CD4-positive, alpha-beta memory T cell (primary cell): Measurements from ENCODE around the gene OPRPN. TPM values are rescaled to one million over a fixed set of nuclear protein-coding genes. Genes with fewer than 3 reads are reported as not detected.

Experiments used
- CTCF ChIA-PET: fragments of 350-600 bp; sonication (Branson Sonifier 250); formaldehyde crosslinking; loops from one replicate; lab custom pipeline; 2021; ENCODE audit warnings: inconsistent platforms; ENCODE audit not compliant: partially characterized antibody; lab: Charles Lee
- POLR2A ChIA-PET: fragments of 350-600 bp; sonication (Branson Sonifier 250); formaldehyde crosslinking; loops from one replicate; lab custom pipeline; 2021; ENCODE audit not compliant: partially characterized antibody; lab: Charles Lee
- DNase-seq, 5 donors: peaks; one replicate each; pipeline versions ENCODE4 v3.0.0 to v3.0.0-alpha.2; 2020 to 2022; ENCODE audit warnings: mixed read lengths in 1 of 5
- H3K27ac ChIP-seq: one replicate; pipeline ENCODE4 v1.7.0; 2013; ENCODE audit warnings: low read depth, low read length
- H3K27me3 ChIP-seq: 2 replicates; pipeline ENCODE4 v1.7.0; 2013; ENCODE audit warnings: mild to moderate bottlenecking, low read length, moderate library complexity; ENCODE audit not compliant: insufficient read depth
- H3K36me3 ChIP-seq: 2 replicates; pipeline ENCODE4 v1.7.0; 2013; ENCODE audit warnings: mild to moderate bottlenecking, low read length, moderate library complexity; ENCODE audit not compliant: insufficient read depth
- H3K4me1 ChIP-seq: 2 replicates; pipeline ENCODE4 v1.7.0; 2013; ENCODE audit warnings: mild to moderate bottlenecking, low read length, moderate library complexity; ENCODE audit not compliant: insufficient read depth
- H3K4me3 ChIP-seq, 2 donors: one replicate each; pipeline ENCODE4 v1.7.0; 2013; ENCODE audit warnings: low read length in 2 of 2, mild to moderate bottlenecking in 1 of 2
- H3K9me3 ChIP-seq, 2 donors: one replicate each; pipeline ENCODE4 v1.7.0; 2013; ENCODE audit warnings: low read length in 2 of 2, control low read depth in 1 of 2; ENCODE audit not compliant: control insufficient read depth in 1 of 2
- H3K27ac Mint-ChIP-seq, 7 donors: one replicate each; pipeline ENCODE4 v1.8.0; 2020 to 2021; ENCODE audit warnings: mixed read lengths in 7 of 7, mild to moderate bottlenecking in 6 of 7, inconsistent platforms in 3 of 7, moderate library complexity in 3 of 7
- H3K27me3 Mint-ChIP-seq, 2 donors: one replicate each; pipeline ENCODE4 v1.8.0; 2020 to 2021; ENCODE audit warnings: mixed read lengths in 2 of 2
- H3K36me3 Mint-ChIP-seq, 2 donors: one replicate each; pipeline ENCODE4 v1.8.0; 2020 to 2021; ENCODE audit warnings: mixed read lengths in 2 of 2, inconsistent platforms in 1 of 2, mild to moderate bottlenecking in 1 of 2
- H3K4me1 Mint-ChIP-seq, 4 donors: one replicate each; pipeline ENCODE4 v1.8.0; 2020 to 2021; ENCODE audit warnings: mixed read lengths in 4 of 4, mild to moderate bottlenecking in 1 of 4
- H3K4me3 Mint-ChIP-seq, 8 donors: one replicate each; pipeline ENCODE4 v1.8.0; 2020 to 2021; ENCODE audit warnings: mixed read lengths in 8 of 8, mild to moderate bottlenecking in 7 of 8, moderate library complexity in 6 of 8, inconsistent platforms in 3 of 8
- H3K9me3 Mint-ChIP-seq, 8 donors: one replicate each; pipeline ENCODE4 v1.8.0; 2020 to 2021; ENCODE audit warnings: mixed read lengths in 8 of 8, mild to moderate bottlenecking in 5 of 8, inconsistent platforms in 3 of 8, moderate library complexity in 1 of 8
- intact Hi-C: fragments of 100-400 bp; cut with micrococcal nuclease; formaldehyde crosslinking; loops from one replicate; pipeline ENCODE4 v1.15.1; 2023
- polyA plus RNA-seq, 2 donors: library from polyadenylated mRNA; unstranded; fragments of 300-500 nt; fragmentation: Illumina TruSeq; gene quantifications; one replicate each; pipeline ENCODE4 v1.2.3, GENCODE V29; 2021
- total RNA-seq, 2 experiments: library from RNA; stranded (reverse); gene quantifications; one replicate each; pipeline ENCODE4 v1.2.3, GENCODE V29; 2021

Gene OPRPN
- total and polyA plus RNA-seq, 4 experiments from 2014 or later: not detected

DNA sequence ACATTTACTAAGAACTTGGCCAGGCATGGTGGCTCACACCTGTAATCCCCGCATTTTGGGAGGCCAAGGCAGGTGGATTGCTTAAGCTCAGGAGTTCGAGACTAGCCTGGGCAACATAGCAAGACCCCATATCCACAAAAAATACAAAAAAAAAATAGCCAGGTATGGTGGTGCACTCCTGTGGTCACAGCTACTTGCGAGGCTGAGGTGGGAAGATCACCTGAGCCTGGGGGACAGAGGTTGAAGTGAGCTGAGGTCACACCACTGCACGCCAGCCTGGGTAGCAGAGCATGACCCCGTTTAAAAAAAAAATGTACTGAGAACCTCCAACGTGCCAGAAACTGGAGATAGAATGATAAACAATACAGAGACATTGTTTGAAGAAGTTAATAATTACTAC lies 8.0 kb downstream of the OPRPN start:
- CTCF ChIA-PET: no interaction called here
- H3K4me3 Mint-ChIP-seq: no peak overlapping the region
- Histone ChIP-seq H3K27ac (no peak overlapping the region), H3K36me3 (no peaks in the 10 kb centered on the region), H3K4me3 (no peak overlapping the region), H3K4me1 (no peaks in the 10 kb centered on the region), H3K27me3 (no peaks in the 10 kb centered on the region), H3K9me3 (no peaks in the 10 kb centered on the region)
- no peak for DNase-seq
- no peak overlapping the region for H3K27ac Mint-ChIP-seq
- intact Hi-C loops: no loop called here
- H3K9me3 Mint-ChIP-seq: peaks cover 0 to 5% (median 0%) of the 10 kb centered on the region in 8 donors
- H3K4me1 Mint-ChIP-seq: no peaks in the 10 kb centered on the region
- POLR2A ChIA-PET: no interaction called here
- H3K27me3 Mint-ChIP-seq: no peaks in the 10 kb centered on the region
- H3K36me3 Mint-ChIP-seq: no peaks in the 10 kb centered on the region

GRCh38 chr4:70425306-70425705 lies 27.6 kb downstream of the OPRPN start:
- DNase-seq: no peak
- H3K27me3 ChIP-seq: no peaks in the 10 kb centered on the region
- ChIA-PET POLR2A (no interaction called here), CTCF (no interaction called here)
- no peak overlapping the region for H3K4me3 ChIP-seq
- no peak overlapping the region for H3K4me3 Mint-ChIP-seq
- no peaks in the 10 kb centered on the region for H3K27me3 Mint-ChIP-seq
- H3K36me3 Mint-ChIP-seq: no peaks in the 10 kb centered on the region
- H3K27ac Mint-ChIP-seq: no peak overlapping the region
- H3K9me3 ChIP-seq: no peaks in the 10 kb centered on the region
- H3K27ac ChIP-seq: no peak overlapping the region
- H3K4me1 Mint-ChIP-seq: no peaks in the 10 kb centered on the region
- intact Hi-C loops: no loop called here
- no peaks in the 10 kb centered on the region for H3K4me1 ChIP-seq
- no peaks in the 10 kb centered on the region for H3K36me3 ChIP-seq
- H3K9me3 Mint-ChIP-seq: peaks cover 0 to 20% (median 6%) of the 10 kb centered on the region in 8 donors

DNA sequence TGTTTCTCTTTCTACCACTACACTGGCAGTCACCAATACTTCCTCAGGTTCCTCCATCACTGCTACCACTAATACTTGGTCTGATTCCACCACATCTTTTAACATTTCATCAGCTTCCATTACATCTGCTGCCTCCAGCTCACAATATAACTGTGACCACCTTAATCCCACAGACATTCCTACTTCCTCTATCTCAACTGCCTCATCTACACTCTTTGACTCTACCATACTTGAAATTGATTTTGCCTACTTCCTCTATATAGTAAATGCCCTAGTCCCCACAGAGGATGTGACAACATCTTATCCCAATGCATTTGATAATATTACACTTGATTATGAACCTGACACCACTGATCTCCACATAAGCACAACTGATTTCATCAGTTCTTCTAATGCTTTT lies 29.0 kb downstream of the OPRPN start:
- Mint-ChIP-seq H3K4me3 (no peak overlapping the region), H3K9me3 (peaks cover 0 to 20% (median 6%) of the 10 kb centered on the region in 8 donors), H3K36me3 (no peaks in the 10 kb centered on the region), H3K27me3 (no peaks in the 10 kb centered on the region), H3K27ac (no peak overlapping the region), H3K4me1 (no peaks in the 10 kb centered on the region)
- Histone ChIP-seq H3K4me3 (no peak overlapping the region), H3K27me3 (no peaks in the 10 kb centered on the region), H3K4me1 (no peaks in the 10 kb centered on the region), H3K9me3 (no peaks in the 10 kb centered on the region), H3K27ac (no peak overlapping the region), H3K36me3 (no peaks in the 10 kb centered on the region)
- intact Hi-C loops: no loop called here
- POLR2A ChIA-PET: no interaction called here
- DNase-seq: no peak
- CTCF ChIA-PET: no interaction called here

DNA sequence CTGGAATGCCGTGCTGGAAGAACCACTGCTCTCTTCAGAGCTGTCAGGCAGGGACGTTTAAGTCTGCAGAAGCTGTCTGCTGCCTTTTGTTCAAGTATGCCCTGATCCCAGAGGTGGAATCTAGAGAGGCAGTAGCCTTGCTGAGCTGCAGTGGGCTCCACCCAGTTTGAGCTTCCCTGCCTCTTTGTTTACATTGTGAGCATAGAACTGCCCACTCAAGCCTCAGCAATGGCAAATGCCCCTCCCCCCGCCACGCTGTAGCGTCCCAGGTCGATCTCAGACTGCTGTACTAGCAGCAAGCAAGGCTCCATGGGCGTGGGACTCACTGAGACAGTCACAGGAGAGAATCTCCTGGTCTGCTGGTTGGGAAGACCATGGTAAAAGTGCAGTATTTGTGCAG lies 39.5 kb downstream of the OPRPN start:
- CTCF ChIA-PET: no interaction called here
- intact Hi-C loops: no loop called here
- H3K27ac Mint-ChIP-seq: no peak overlapping the region

DNA sequence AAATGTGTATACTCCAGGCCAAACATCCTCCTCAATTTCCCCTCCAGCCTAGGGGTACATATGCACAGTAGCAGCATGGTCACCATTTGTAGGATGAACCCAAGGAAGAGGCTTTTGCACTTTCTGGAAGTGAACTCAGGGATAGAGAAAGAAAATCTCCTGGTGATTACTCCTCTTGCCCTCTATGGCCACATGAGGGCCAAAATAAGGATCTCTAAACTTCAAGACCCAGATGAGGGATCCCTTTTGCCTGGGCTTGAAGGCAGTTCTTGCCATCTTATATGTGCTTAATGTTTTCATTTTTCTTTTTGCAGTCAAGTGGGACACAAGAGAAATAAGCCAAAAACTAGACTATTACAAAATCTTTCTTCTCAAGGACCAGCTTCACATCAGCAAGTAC lies 44.7 kb downstream of the OPRPN start:
- ChIA-PET POLR2A (no interaction called here), CTCF (no interaction called here)
- Mint-ChIP-seq H3K4me1 (no peaks in the 10 kb centered on the region), H3K9me3 (peaks cover 0 to 3% (median 0%) of the 10 kb centered on the region in 8 donors), H3K27me3 (no peaks in the 10 kb centered on the region), H3K36me3 (no peaks in the 10 kb centered on the region), H3K27ac (no peak overlapping the region), H3K4me3 (no peak overlapping the region)
- no peaks in the 10 kb centered on the region for H3K4me1 ChIP-seq
- intact Hi-C loops: no loop called here
- H3K27ac ChIP-seq: no peak overlapping the region
- DNase-seq: no peak
- no peaks in the 10 kb centered on the region for H3K9me3 ChIP-seq
- no peak overlapping the region for H3K4me3 ChIP-seq
- H3K36me3 ChIP-seq: no peaks in the 10 kb centered on the region
- H3K27me3 ChIP-seq: no peaks in the 10 kb centered on the region

More for the DNA sequence above, 39.5 kb downstream of the OPRPN start:
- no peaks in the 10 kb centered on the region for H3K27me3 ChIP-seq
- Mint-ChIP-seq H3K4me3 (no peak overlapping the region), H3K27me3 (peaks cover 0 to 5% of the 10 kb centered on the region in 2 donors), H3K4me1 (no peaks in the 10 kb centered on the region), H3K36me3 (no peaks in the 10 kb centered on the region), H3K9me3 (peaks cover 0 to 6% (median 1%) of the 10 kb centered on the region in 8 donors)
- no peak for DNase-seq
- no peak overlapping the region for H3K4me3 ChIP-seq
- H3K36me3 ChIP-seq: no peaks in the 10 kb centered on the region
- no peak overlapping the region for H3K27ac ChIP-seq
- H3K4me1 ChIP-seq: no peaks in the 10 kb centered on the region
- POLR2A ChIA-PET: no interaction called here
- H3K9me3 ChIP-seq: no peaks in the 10 kb centered on the region

- no peak overlapping the region for H3K4me3 Mint-ChIP-seq
- H3K4me1 ChIP-seq: no peaks in the 10 kb centered on the region
- H3K36me3 ChIP-seq: no peaks in the 10 kb centered on the region
- H3K27me3 Mint-ChIP-seq: no peaks in the 10 kb centered on the region
- H3K27ac Mint-ChIP-seq: no peak overlapping the region
- no peak for DNase-seq
- H3K4me1 Mint-ChIP-seq: no peaks in the 10 kb centered on the region
- no peaks in the 10 kb centered on the region for H3K36me3 Mint-ChIP-seq
- ChIA-PET POLR2A (no interaction called here), CTCF (no interaction called here)
- no peak overlapping the region for H3K27ac ChIP-seq
- intact Hi-C loops: no loop called here
- no peaks in the 10 kb centered on the region for H3K27me3 ChIP-seq
- H3K9me3 Mint-ChIP-seq: peaks cover 0 to 3% (median 0%) of the 10 kb centered on the region in 8 donors
- H3K4me3 ChIP-seq: no peak overlapping the region
- H3K9me3 ChIP-seq: no peaks in the 10 kb centered on the region
These were observed 45.6 kb downstream of the OPRPN start for GRCh38 chr4:70443329-70443728.

DNA sequence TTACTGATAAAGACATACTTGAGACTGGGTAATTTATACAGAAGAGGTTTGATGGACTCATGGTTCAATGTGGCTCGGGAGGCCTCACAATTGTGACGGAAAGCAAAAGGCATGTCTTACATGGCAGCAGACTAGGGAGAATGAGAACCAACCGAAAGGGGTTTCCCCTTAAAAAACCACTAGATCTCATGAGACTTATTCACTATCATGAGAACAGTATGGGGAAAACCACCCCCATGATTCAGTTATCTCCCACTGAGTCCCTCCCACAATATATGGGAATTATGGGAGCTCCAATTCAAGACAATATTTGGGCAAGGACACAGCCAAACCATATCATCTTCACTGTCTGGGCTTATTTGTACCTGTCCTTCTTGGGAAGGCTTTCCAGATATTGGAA lies 51.5 kb downstream of the OPRPN start:
- H3K9me3 Mint-ChIP-seq: no peaks in the 10 kb centered on the region
- intact Hi-C loops: no loop called here
- POLR2A ChIA-PET: no interaction called here

DNA sequence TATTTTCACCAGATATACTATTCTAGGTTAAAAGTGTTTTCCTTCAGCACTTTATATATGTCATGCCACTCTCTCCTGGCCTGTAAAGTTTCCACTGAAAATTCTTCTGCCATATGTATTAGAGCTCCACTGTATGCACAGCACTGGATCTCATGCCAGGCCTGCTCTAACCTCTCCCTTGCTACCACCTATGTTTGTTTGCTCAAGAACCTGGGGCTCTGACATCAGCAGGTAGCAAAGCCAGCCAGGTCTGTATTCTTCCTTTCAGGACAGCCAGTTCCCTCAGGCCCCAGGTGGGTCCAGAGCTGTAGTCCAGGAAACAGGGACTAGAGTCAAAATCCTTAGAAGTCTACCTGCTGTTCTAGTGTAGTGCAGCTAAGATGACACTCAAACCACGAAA lies 55.2 kb downstream of the OPRPN start:
- H3K4me1 ChIP-seq: no peaks in the 10 kb centered on the region
- POLR2A ChIA-PET: no interaction called here

More for the DNA sequence above, 51.5 kb downstream of the OPRPN start:
- H3K9me3 ChIP-seq: no peaks in the 10 kb centered on the region
- H3K27me3 Mint-ChIP-seq: peaks cover 0 to 2% of the 10 kb centered on the region in 2 donors
- H3K27me3 ChIP-seq: no peaks in the 10 kb centered on the region
- no peak overlapping the region for H3K27ac Mint-ChIP-seq
- CTCF ChIA-PET: no interaction called here
- no peak overlapping the region for H3K4me3 Mint-ChIP-seq
- no peak overlapping the region for H3K27ac ChIP-seq
- no peaks in the 10 kb centered on the region for H3K4me1 Mint-ChIP-seq
- DNase-seq: no peak
- H3K36me3 ChIP-seq: no peaks in the 10 kb centered on the region
- no peaks in the 10 kb centered on the region for H3K36me3 Mint-ChIP-seq
- no peak overlapping the region for H3K4me3 ChIP-seq
- no peaks in the 10 kb centered on the region for H3K4me1 ChIP-seq

More for the DNA sequence above, 55.2 kb downstream of the OPRPN start:
- no peak overlapping the region for H3K4me3 Mint-ChIP-seq
- no peaks in the 10 kb centered on the region for H3K36me3 Mint-ChIP-seq
- H3K27ac ChIP-seq: no peak overlapping the region
- no peaks in the 10 kb centered on the region for H3K4me1 Mint-ChIP-seq
- intact Hi-C loops: no loop called here
- DNase-seq: no peak
- peaks cover 0 to 4% (median 0%) of the 10 kb centered on the region in 8 donors for H3K9me3 Mint-ChIP-seq
- no peaks in the 10 kb centered on the region for H3K36me3 ChIP-seq
- CTCF ChIA-PET: no interaction called here
- H3K27me3 Mint-ChIP-seq: peaks cover 3 to 4% of the 10 kb centered on the region in 2 donors
- H3K27ac Mint-ChIP-seq: no peak overlapping the region
- no peaks in the 10 kb centered on the region for H3K9me3 ChIP-seq
- no peaks in the 10 kb centered on the region for H3K27me3 ChIP-seq
- no peak overlapping the region for H3K4me3 ChIP-seq
